HCT116 (cell line): ENCODE results near the gene FBXO24. TPM values are rescaled to one million over a fixed set of nuclear protein-coding genes. Genes with fewer than 3 reads are reported as not detected.

Experiments used
- ATAC-seq: fragments of 200-7000 bp; cut with Tn5 transposase; 2 replicates; pipeline ENCODE4 v1.9.1; 2020; ENCODE audit warnings: mild to moderate bottlenecking, moderate library complexity
- BruUV-seq: library from RNA; stranded (reverse); fragments of 400-500 nt; replicated peaks from 2 replicates; lab custom pipeline; 2021; lab: Mats Ljungman, UMichigan
- CTCF ChIA-PET: fragments of 300-600 bp; sonication (Branson Sonifier 250); formaldehyde crosslinking; loops from one replicate; lab custom pipeline; 2021; ENCODE audit warnings: antibody characterized with exemption; lab: Charles Lee
- POLR2A ChIA-PET: fragments of 300-600, 350-600 bp; sonication (Branson Sonifier 250); formaldehyde crosslinking; loops from one replicate; lab custom pipeline; 2021; ENCODE audit warnings: antibody characterized with exemption; lab: Charles Lee
- RAD21 ChIA-PET, 2 experiments: fragments of 300-600 bp; sonication (Branson Sonifier 250); formaldehyde crosslinking; loops; one replicate each; lab custom pipeline; 2023; ENCODE audit warnings: low total read pairs in 2 of 2; ENCODE audit not compliant: uncharacterized antibody in 2 of 2, unreplicated experiment in 2 of 2, low non-redundant PET in 1 of 2; lab: Charles Lee
- DNase-seq: peaks from one replicate; pipeline ENCODE4 v3.0.0-alpha.2; 2010; ENCODE audit warnings: low read depth, low spot score
- H2AFZ ChIP-seq: fragments of 200-600 bp; shearing (Covaris generic), sonication (generic); 2 replicates; pipeline ENCODE4 v1.6.1; 2017; ENCODE audit warnings: low read depth, mixed run types, mixed read lengths, antibody characterized with exemption, low read length; ENCODE audit not compliant: poor library complexity, severe bottlenecking
- H3K27ac ChIP-seq: 2 replicates; pipeline ENCODE4 v1.5.1; 2012; ENCODE audit warnings: low read depth, low read length
- H3K27me3 ChIP-seq: fragments of 200-600 bp; sonication (generic); 2 replicates; pipeline ENCODE4 v1.6.1; 2016; ENCODE audit warnings: mixed run types, low read length, mixed read lengths; ENCODE audit not compliant: insufficient read depth
- H3K36me3 ChIP-seq, 2 experiments: fragments of 200-500 bp in 1 of 2; fragments of 200-600 bp in 1 of 2; sonication (Bioruptor generic) in 1 of 2; sonication (generic) in 1 of 2; 2 replicates each; pipeline versions ENCODE4 v1.5.1 to v1.6.1; 2014 to 2016; ENCODE audit warnings: low read length in 2 of 2, inconsistent platforms in 1 of 2, mixed read lengths in 1 of 2, mixed run types in 1 of 2; ENCODE audit not compliant: insufficient read depth in 2 of 2, control insufficient read depth in 1 of 2
- H3K4me1 ChIP-seq, 2 experiments: fragments of 200-600 bp in 1 of 2; sonication (generic) in 1 of 2; 2 replicates each; pipeline versions ENCODE4 v1.5.1 to v1.6.1; 2012 to 2017; ENCODE audit warnings: low read length in 2 of 2, inconsistent platforms in 1 of 2, mild to moderate bottlenecking in 1 of 2, mixed read lengths in 1 of 2, mixed run types in 1 of 2, moderate library complexity in 1 of 2; ENCODE audit not compliant: insufficient read depth in 2 of 2, control insufficient read depth in 1 of 2
- H3K4me2 ChIP-seq: fragments of 200-600 bp; sonication (generic); 2 replicates; pipeline ENCODE4 v1.6.1; 2017; ENCODE audit warnings: mixed run types, low read length, mixed read lengths
- H3K4me3 ChIP-seq, 2 experiments: fragments of 200-600 bp in 1 of 2; sonication (generic) in 1 of 2; replicated peaks in 1 of 2; 2 replicates each; pipeline ENCODE4 v1.5.1; 2011 to 2016; ENCODE audit warnings: low read length in 2 of 2, control low read depth in 1 of 2, low read depth in 1 of 2, mild to moderate bottlenecking in 1 of 2, mixed read lengths in 1 of 2, mixed run types in 1 of 2
- H3K79me2 ChIP-seq: fragments of 200-600 bp; sonication (generic); 2 replicates; pipeline ENCODE4 v1.6.1; 2017; ENCODE audit warnings: mild to moderate bottlenecking, mixed run types, low read length, moderate library complexity, mixed read lengths; ENCODE audit not compliant: insufficient read depth
- H3K9ac ChIP-seq: fragments of 200-600 bp; sonication (generic); 2 replicates; pipeline ENCODE4 v1.6.1; 2016; ENCODE audit warnings: low read length, mixed read lengths
- H3K9me2 ChIP-seq: fragments of 200-600 bp; sonication (generic), shearing (Covaris generic); 2 replicates; pipeline ENCODE4 v1.6.1; 2017; ENCODE audit warnings: mixed run types, mild to moderate bottlenecking, moderate library complexity; ENCODE audit not compliant: insufficient read depth
- H3K9me3 ChIP-seq, 2 experiments: fragments of 200-500 bp in 1 of 2; fragments of 200-600 bp in 1 of 2; sonication (Bioruptor generic) in 1 of 2; sonication (generic) in 1 of 2; 2 replicates each; pipeline ENCODE4 v1.6.1; 2014 to 2017; ENCODE audit warnings: low read length in 2 of 2, mixed read lengths in 2 of 2, inconsistent platforms in 1 of 2, low read depth in 1 of 2, mild to moderate bottlenecking in 1 of 2, mixed run types in 1 of 2, moderate library complexity in 1 of 2; ENCODE audit not compliant: control insufficient read depth in 1 of 2, insufficient read depth in 1 of 2
- H4K20me1 ChIP-seq: fragments of 200-600 bp; sonication (generic), shearing (Covaris generic); 2 replicates; pipeline ENCODE4 v1.6.1; 2017; ENCODE audit warnings: mixed run types, mild to moderate bottlenecking, moderate library complexity; ENCODE audit not compliant: insufficient read depth
- CBX3 ChIP-seq: IDR thresholded peaks from 2 replicates; pipeline ENCODE4 v1.6.1; 2012; ENCODE audit warnings: low read depth
- CEBPB ChIP-seq: IDR thresholded peaks from 2 replicates; pipeline ENCODE4 v1.6.1; 2012; ENCODE audit warnings: low read depth
- EGR1 ChIP-seq: IDR thresholded peaks from 2 replicates; pipeline ENCODE4 v1.6.1; 2012; ENCODE audit warnings: low read depth
- ELF1 ChIP-seq: IDR thresholded peaks from 2 replicates; pipeline ENCODE4 v1.6.1; 2012; ENCODE audit warnings: low read depth, borderline replicate concordance
- EZH2 ChIP-seq: fragments of 200-600 bp; sonication (generic); IDR thresholded peaks from 2 replicates; pipeline ENCODE4 v1.6.1; 2017; ENCODE audit warnings: antibody characterized with exemption, mixed run types
- FOSL1 ChIP-seq: IDR thresholded peaks from 2 replicates; pipeline ENCODE4 v1.6.1; 2012; ENCODE audit warnings: low read depth
- JUND ChIP-seq: IDR thresholded peaks from 2 replicates; pipeline ENCODE4 v1.6.1; 2012
- POLR2A ChIP-seq: IDR thresholded peaks from 2 replicates; pipeline ENCODE4 v1.7.0; 2011; ENCODE audit warnings: borderline replicate concordance; ENCODE audit not compliant: insufficient read depth, insufficient read length; ENCODE audit errors: extremely low read depth
- RAD21 ChIP-seq: IDR thresholded peaks from 2 replicates; pipeline ENCODE4 v1.6.1; 2012; ENCODE audit warnings: low read depth, mild to moderate bottlenecking
- SIN3A ChIP-seq: IDR thresholded peaks from 2 replicates; pipeline ENCODE4 v1.6.1; 2012; ENCODE audit warnings: low read depth
- SP1 ChIP-seq: IDR thresholded peaks from 2 replicates; pipeline ENCODE4 v1.6.1; 2012; ENCODE audit warnings: low read depth
- SRF ChIP-seq: IDR thresholded peaks from 2 replicates; pipeline ENCODE4 v1.6.1; 2012; ENCODE audit warnings: low read depth
- TCF7L2 ChIP-seq: IDR thresholded peaks from 2 replicates; pipeline ENCODE4 v1.7.0; 2011; ENCODE audit warnings: borderline replicate concordance, inconsistent platforms; ENCODE audit not compliant: insufficient read depth, insufficient read length; ENCODE audit errors: extremely low read depth
- YY1 ChIP-seq: IDR thresholded peaks from 2 replicates; pipeline ENCODE4 v1.6.1; 2011; ENCODE audit warnings: low read length, low read depth, moderate library complexity, mild to moderate bottlenecking; ENCODE audit not compliant: insufficient replicate concordance; ENCODE audit errors: extremely low read depth
- ZFX ChIP-seq: fragments of 450-650 bp; IDR thresholded peaks from 2 replicates; pipeline ENCODE4 v1.6.1; 2017
- ZNF274 ChIP-seq: fragments of 200-500 bp; sonication (Bioruptor generic); IDR thresholded peaks from 2 replicates; pipeline ENCODE4 v1.6.1; 2014; ENCODE audit warnings: mild to moderate bottlenecking, low read depth, low read length, inconsistent platforms
- intact Hi-C: fragments of 100-400 bp; cut with micrococcal nuclease; formaldehyde crosslinking; loops from 2 replicates; pipeline ENCODE4 v1.10.0; 2022
- total RNA-seq: library from RNA; stranded (reverse); gene quantifications from one replicate; pipeline ENCODE4 v1.2.1, GENCODE V29; 2021; ENCODE audit not compliant: unreplicated experiment
- TF ChIP-seq, protein P1 (sequence below): IDR thresholded peaks from 2 replicates; pipeline ENCODE4 v1.6.1; 2012
- TF ChIP-seq, protein P2 (sequence below): IDR thresholded peaks from 2 replicates; pipeline ENCODE4 v1.6.1; 2012
- TF ChIP-seq, protein P3 (sequence below): IDR thresholded peaks from 2 replicates; pipeline ENCODE4 v1.6.1; 2011; ENCODE audit warnings: mild to moderate bottlenecking, low read length, moderate library complexity; ENCODE audit not compliant: insufficient replicate concordance; ENCODE audit errors: extremely low read depth

FBXO24 gene
- total RNA-seq, 1 experiment from 2014 or later = 2.1 TPM

DNA sequence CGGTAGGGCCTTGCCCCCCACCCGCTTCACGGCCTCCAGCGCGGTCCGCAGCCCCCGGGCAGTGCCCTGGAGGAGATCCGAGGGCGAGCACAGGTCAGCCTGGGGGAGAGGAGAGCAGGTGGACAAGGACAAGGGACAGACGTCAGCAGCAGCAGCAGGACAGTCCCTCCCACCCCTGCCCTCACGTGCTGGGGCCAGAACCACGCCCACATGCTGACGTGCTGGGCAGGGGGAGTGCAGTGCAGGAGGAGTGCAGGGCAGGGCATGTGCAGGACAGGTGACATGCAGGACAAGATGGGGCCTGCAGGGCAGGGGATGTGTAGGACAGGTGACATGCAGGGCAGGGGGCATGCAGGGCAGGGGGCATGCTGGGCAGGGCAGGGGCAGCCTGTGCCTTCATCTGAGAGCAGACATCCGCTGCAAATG, 10.9 kb upstream of the FBXO24 start:
- no peaks in the 10 kb centered on the region for H3K79me2 ChIP-seq
- DNase-seq = no peak
- H3K36me3 ChIP-seq = peaks cover 2 to 6% of the 10 kb centered on the region in 2 experiments; a peak in 3 of 4 replicates
- ATAC-seq = no peak
- H3K9me3 ChIP-seq = no peaks in the 10 kb centered on the region
- no peak overlapping the region for H3K4me2 ChIP-seq
- H3K9me2 ChIP-seq = no peaks in the 10 kb centered on the region
- no peak overlapping the region for H3K4me3 ChIP-seq
- ChIA-PET POLR2A (interaction anchor here (2.5 kb wide), 1 partner anchor 11 kb away, joined by 9 read pairs; the partner anchor contains the start of genes FBXO24 and LRCH4), RAD21 (no interaction called here), CTCF (no interaction called here)
- H3K9ac ChIP-seq = no peak overlapping the region
- intact Hi-C loops = no loop called here
- no peaks in the 10 kb centered on the region for H4K20me1 ChIP-seq
- no peak overlapping the region for H2AFZ ChIP-seq
- TF ChIP-seq EGR1 = no peak
- TF ChIP-seq SRF = no peak
- TF ChIP-seq, protein P1, sequence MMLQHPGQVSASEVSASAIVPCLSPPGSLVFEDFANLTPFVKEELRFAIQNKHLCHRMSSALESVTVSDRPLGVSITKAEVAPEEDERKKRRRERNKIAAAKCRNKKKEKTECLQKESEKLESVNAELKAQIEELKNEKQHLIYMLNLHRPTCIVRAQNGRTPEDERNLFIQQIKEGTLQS = no peak
- no peak for TF ChIP-seq ELF1
- TF ChIP-seq ZNF274 = no peak
- TF ChIP-seq FOSL1 = no peak
- TF ChIP-seq JUND = no peak
- BruUV-seq = no TSS peak
- H3K27ac ChIP-seq = no peak overlapping the region; the same call in 1 of the 2 replicates
- H3K27me3 ChIP-seq = no peaks in the 10 kb centered on the region
- H3K4me1 ChIP-seq = peaks cover 11 to 20% of the 10 kb centered on the region in 2 experiments

DNA sequence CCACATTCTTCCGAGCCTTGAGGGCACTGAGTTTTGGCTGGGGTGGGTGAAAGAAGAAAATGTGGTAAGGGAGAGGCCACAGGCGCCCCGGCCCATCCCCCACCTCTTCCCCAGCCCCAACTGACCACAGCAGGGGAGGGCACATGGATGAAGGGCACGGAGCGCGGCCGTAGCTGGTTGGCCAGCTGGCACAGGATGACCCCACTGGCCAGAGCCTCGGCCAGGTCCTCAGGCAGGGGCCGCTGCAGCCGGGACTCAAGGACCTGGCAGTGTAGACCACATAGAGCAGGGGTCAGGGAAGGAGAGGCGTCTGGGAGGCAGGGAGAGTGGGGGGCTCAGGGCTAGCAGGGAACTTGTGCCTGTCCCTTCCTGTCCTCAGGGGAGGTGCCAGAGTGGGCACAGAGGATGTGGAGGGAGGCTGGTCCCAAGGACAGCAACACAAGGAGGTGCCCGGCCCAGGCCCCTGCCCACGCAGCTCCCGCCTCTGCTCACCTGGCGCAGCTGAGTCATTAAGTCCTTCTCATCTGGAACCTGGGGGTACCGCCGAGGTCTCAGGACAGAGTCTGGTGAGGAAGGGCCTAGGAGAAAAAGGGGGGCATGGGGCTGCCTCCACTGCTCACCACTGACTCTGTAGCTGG, 10.3 kb upstream of the FBXO24 start:
- Histone ChIP-seq H3K4me1 (peaks cover 11 to 20% of the 10 kb centered on the region in 2 experiments), H3K4me2 (no peak overlapping the region), H3K27ac (no peak overlapping the region), H3K9ac (no peak overlapping the region), H3K9me3 (no peaks in the 10 kb centered on the region), H3K36me3 (peaks cover 5 to 6% of the 10 kb centered on the region in 2 experiments; a peak in 3 of 4 replicates), H3K27me3 (no peaks in the 10 kb centered on the region), H3K9me2 (no peaks in the 10 kb centered on the region), H3K4me3 (no peak overlapping the region), H2AFZ (no peak overlapping the region), H3K79me2 (no peaks in the 10 kb centered on the region), H4K20me1 (no peaks in the 10 kb centered on the region)
- BruUV-seq = no TSS peak
- ChIA-PET CTCF (no interaction called here), RAD21 (no interaction called here), POLR2A (interaction anchor here (2.5 kb wide), 1 partner anchor 10 kb away, joined by 9 read pairs; the partner anchor contains the start of genes FBXO24 and LRCH4)
- ATAC-seq (no peak), DNase-seq (no peak)
- intact Hi-C loops = no loop called here
- no peak for TF ChIP-seq JUND
- no peak for TF ChIP-seq SP1
- TF ChIP-seq, protein P2, sequence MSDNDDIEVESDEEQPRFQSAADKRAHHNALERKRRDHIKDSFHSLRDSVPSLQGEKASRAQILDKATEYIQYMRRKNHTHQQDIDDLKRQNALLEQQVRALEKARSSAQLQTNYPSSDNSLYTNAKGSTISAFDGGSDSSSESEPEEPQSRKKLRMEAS = no peak
- TF ChIP-seq ZNF274 = no peak
- no peak for TF ChIP-seq RAD21
- TF ChIP-seq CBX3 = no peak
- TF ChIP-seq, protein P1 = no peak
- TF ChIP-seq, protein P3, sequence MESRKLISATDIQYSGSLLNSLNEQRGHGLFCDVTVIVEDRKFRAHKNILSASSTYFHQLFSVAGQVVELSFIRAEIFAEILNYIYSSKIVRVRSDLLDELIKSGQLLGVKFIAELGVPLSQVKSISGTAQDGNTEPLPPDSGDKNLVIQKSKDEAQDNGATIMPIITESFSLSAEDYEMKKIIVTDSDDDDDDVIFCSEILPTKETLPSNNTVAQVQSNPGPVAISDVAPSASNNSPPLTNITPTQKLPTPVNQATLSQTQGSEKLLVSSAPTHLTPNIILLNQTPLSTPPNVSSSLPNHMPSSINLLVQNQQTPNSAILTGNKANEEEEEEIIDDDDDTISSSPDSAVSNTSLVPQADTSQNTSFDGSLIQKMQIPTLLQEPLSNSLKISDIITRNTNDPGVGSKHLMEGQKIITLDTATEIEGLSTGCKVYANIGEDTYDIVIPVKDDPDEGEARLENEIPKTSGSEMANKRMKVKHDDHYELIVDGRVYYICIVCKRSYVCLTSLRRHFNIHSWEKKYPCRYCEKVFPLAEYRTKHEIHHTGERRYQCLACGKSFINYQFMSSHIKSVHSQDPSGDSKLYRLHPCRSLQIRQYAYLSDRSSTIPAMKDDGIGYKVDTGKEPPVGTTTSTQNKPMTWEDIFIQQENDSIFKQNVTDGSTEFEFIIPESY = no peak
- TF ChIP-seq TCF7L2 = no peak
- no peak for TF ChIP-seq YY1
- TF ChIP-seq SIN3A = no peak
- TF ChIP-seq POLR2A = no peak
- TF ChIP-seq CEBPB = no peak
- no peak for TF ChIP-seq EZH2
- no peak for TF ChIP-seq SRF
- no peak for TF ChIP-seq ZFX
- no peak for TF ChIP-seq FOSL1
- TF ChIP-seq EGR1 = no peak
